ENCODE measurements around the gene SCN5A.

The SCN5A gene

GRCh38 chr3:38532529-38532928, 117.0 kb downstream of the SCN5A start:
- in situ Hi-C loops (cut with MboI; ENCODE audit: low pct_unique_long_range_greater_than_20kb, low sequenced_read_pairs), result no loop called here

GRCh38 chr3:38528457-38528856, 121.0 kb downstream of the SCN5A start:
- DNase-seq, result peak; percentile 15
- in situ Hi-C loops (cut with MboI; ENCODE audit: low pct_unique_long_range_greater_than_20kb, low sequenced_read_pairs), result no loop called here

More at GRCh38 chr3:38532529-38532928, 117.0 kb downstream of the SCN5A start:
- DNase-seq, result no peak

DNA sequence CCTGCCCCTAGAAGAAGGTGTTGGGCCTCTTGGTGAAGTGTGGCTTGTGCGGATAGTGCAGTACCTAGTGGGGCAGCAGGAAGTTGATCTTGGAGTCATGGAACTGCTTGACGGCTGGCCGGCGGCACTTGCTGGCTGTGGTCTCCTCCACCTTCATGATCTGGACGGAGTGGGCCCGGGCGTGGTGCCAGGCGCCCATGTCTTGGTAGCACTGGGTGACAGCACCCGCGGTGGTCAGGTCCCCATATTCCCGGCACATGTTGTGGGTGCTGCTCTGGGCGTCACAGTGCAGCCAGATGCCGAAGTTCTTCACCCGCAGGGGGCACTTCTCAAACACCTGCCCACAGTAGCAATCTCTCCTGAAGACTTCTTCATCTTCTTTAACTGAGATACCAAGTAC, 122.7 kb downstream of the SCN5A start:
- DNase-seq, result no peak
- in situ Hi-C loops (cut with MboI; ENCODE audit: low pct_unique_long_range_greater_than_20kb, low sequenced_read_pairs), result no loop called here

DNA sequence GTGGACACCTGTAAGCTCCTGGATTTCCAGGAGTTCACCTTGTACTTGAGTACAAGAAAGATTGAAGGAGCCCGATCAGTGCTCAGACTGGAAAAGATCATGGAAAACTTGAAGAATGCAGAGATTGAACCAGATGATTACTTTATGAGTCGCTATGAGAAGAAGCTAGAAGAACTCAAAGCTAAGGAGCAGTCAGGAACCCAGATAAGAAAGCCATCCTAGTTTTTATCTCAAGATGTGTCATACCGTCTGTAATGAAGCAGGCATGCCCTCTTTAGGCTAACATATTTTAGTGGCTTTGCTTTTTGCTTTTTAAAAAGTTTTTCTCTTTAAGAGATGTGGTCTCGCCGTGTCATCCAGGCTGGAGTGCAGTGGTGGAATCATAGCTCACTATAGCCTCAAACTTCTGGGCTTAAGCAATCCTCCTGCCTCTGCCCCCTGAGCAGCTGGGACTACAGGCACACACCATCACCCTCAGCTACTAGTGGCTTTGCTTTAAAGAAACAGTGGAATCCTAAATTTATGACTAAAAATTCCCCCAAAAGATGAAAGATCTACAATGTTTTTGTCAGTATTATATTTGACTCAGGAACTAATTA, 125.2 kb downstream of the SCN5A start:
- no peak for DNase-seq
- in situ Hi-C loops (cut with MboI; ENCODE audit: low pct_unique_long_range_greater_than_20kb, low sequenced_read_pairs), result no loop called here

- DNase-seq, result no peak
- in situ Hi-C loops (cut with MboI; ENCODE audit: low pct_unique_long_range_greater_than_20kb, low sequenced_read_pairs), result no loop called here
Observed at GRCh38 chr3:38522002-38522401, 127.5 kb downstream of the SCN5A start.

- peak; percentile 79 for DNase-seq
- in situ Hi-C loops (cut with MboI; ENCODE audit: low pct_unique_long_range_greater_than_20kb, low sequenced_read_pairs), result no loop called here
Observed at GRCh38 chr3:38521391-38521987, 128.0 kb downstream of the SCN5A start.

- peak; percentile 41 for DNase-seq
- in situ Hi-C loops (cut with MboI; ENCODE audit: low pct_unique_long_range_greater_than_20kb, low sequenced_read_pairs), result no loop called here
Observed at GRCh38 chr3:38519651-38520050, 129.8 kb downstream of the SCN5A start.

DNA sequence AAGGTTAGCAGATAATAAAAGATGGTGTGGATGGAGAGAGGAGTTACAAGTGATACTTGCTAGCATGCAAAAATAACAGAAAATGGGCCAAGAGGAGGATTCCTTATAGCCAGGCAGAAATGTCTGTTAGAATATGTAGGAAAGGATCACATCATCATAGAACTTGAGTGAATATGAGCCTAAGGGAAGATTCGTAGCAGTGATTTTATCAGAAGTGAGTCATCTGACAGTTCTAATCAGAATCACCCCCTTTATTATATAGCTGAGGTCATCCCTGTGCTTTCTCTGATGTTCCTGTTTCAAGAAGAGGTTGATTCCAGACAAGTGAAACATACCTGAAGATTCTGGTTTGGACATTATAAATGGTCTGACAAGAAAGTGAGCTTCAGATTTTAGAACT, 130.5 kb downstream of the SCN5A start:
- in situ Hi-C loops (cut with MboI; ENCODE audit: low pct_unique_long_range_greater_than_20kb, low sequenced_read_pairs), result no loop called here
- no peak for DNase-seq

- in situ Hi-C loops (cut with MboI; ENCODE audit: low pct_unique_long_range_greater_than_20kb, low sequenced_read_pairs), result no loop called here
Observed at GRCh38 chr3:38516669-38517068, 132.8 kb downstream of the SCN5A start.

GRCh38 chr3:38515367-38515766, 134.1 kb downstream of the SCN5A start:
- DNase-seq, result no peak
- in situ Hi-C loops (cut with MboI; ENCODE audit: low pct_unique_long_range_greater_than_20kb, low sequenced_read_pairs), result no loop called here

More at GRCh38 chr3:38516669-38517068, 132.8 kb downstream of the SCN5A start:
- DNase-seq, result no peak

DNA sequence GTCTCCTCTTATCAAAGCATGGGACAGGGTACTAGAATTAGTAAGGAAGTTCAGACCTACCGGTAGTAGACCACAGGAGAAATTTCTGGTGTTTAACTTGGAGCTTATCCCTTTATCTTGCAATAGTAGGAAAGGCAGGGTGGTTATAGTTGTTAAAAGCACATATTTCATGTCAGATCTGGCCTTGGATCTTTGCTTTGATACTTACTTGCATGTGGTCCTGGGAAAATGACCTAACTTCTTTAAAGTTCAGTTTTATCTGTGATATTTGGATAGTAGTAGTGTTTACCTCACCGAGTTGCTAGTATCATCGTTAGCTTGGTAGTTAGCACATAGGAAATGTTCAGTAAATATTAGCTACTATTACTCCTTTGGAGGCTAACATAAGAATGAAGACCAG, 137.9 kb downstream of the SCN5A start:
- no peak for DNase-seq
- in situ Hi-C loops (cut with MboI; ENCODE audit: low pct_unique_long_range_greater_than_20kb, low sequenced_read_pairs), result no loop called here

- no peak for DNase-seq
- in situ Hi-C loops (cut with MboI; ENCODE audit: low pct_unique_long_range_greater_than_20kb, low sequenced_read_pairs), result no loop called here
Observed at GRCh38 chr3:38510631-38511030, 138.9 kb downstream of the SCN5A start.

DNA sequence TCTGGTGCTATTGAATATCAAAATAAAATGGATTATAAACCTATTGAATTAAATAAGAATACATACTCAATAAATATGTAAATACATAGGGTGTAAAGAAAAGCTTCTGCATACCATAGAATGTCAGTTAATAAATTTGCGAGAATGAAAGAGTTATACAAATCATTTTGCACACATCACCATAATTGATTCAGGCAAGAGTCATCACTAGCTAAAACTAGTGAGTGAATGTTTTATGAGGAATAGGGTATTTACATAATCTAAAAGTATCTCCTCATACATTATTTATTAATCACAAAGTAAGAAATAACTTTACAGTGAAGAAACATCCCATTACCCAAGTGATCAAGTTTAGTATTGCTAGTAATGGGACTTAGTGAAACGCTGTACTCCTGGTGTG, 139.8 kb downstream of the SCN5A start:
- in situ Hi-C loops (cut with MboI; ENCODE audit: low pct_unique_long_range_greater_than_20kb, low sequenced_read_pairs), result no loop called here
- no peak for DNase-seq

- no peak for DNase-seq
- in situ Hi-C loops (cut with MboI; ENCODE audit: low pct_unique_long_range_greater_than_20kb, low sequenced_read_pairs), result no loop called here
Observed at GRCh38 chr3:38507120-38507519, 142.4 kb downstream of the SCN5A start.

DNA sequence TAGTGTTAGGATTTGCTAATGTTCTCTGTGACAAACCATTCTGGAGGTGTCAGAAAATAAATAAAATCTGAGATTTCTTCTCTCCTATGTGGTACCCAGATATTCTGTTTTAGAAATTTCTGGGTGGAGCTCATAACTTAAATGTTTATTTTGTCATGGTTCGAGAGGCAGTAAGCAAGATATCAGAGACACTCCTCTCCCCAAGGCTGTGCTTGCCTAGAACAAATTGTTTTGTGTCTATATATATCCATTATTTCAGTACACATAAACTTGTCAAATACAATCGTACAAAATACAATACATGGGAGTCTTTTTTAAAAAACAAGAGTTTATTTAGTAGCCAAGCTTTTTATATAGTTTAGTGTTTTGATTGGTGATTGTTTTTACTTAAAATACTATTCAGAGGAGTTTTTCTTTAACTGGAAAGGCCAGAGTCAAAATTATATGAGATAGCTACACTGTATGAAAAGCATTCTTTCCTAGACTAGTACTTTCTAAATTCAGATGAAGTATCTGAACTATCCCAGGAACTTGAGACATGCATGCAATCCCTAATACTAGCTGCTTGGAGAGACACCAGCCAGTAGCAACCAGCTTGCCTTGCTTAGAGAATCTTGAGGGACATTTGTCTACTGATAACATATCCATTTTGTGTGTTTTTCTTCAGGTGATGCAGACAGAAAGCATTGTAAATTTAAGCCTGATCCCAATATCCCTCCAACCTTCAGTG, 148.6 kb downstream of the SCN5A start:
- DNase-seq, result no peak
- in situ Hi-C loops (cut with MboI; ENCODE audit: low pct_unique_long_range_greater_than_20kb, low sequenced_read_pairs), result no loop called here
